Vagina (tissue), 2 donors: ENCODE results near the gene CLEC9A.

Experiments used
- POLR2A ChIP-seq, 2 donors: fragments of 450-650 bp; IDR thresholded peaks; one replicate each; pipeline ENCODE4 v1.6.1; 2017; ENCODE audit warnings: antibody characterized with exemption in 2 of 2, mild to moderate bottlenecking in 2 of 2, moderate library complexity in 2 of 2
- POLR2AphosphoS5 ChIP-seq, 2 donors: sonication (generic); formaldehyde crosslinking; IDR thresholded peaks; one replicate each; pipeline ENCODE4 v1.9.0; 2017; ENCODE audit warnings: antibody characterized with exemption in 2 of 2, mild to moderate bottlenecking in 2 of 2, low read depth in 1 of 2; ENCODE audit not compliant: insufficient read depth in 1 of 2
- TF ChIP-seq, protein P1 (sequence below), 3 experiments: fragments of 450-650 bp in 2 of 3; fragments of 200-600 bp in 1 of 3; sonication (generic) in 1 of 3; IDR thresholded peaks; one replicate each; pipeline ENCODE4 v1.5.1; 2017 to 2019; ENCODE audit warnings: antibody characterized with exemption in 3 of 3, mild to moderate bottlenecking in 2 of 3, moderate library complexity in 2 of 3

DNA sequence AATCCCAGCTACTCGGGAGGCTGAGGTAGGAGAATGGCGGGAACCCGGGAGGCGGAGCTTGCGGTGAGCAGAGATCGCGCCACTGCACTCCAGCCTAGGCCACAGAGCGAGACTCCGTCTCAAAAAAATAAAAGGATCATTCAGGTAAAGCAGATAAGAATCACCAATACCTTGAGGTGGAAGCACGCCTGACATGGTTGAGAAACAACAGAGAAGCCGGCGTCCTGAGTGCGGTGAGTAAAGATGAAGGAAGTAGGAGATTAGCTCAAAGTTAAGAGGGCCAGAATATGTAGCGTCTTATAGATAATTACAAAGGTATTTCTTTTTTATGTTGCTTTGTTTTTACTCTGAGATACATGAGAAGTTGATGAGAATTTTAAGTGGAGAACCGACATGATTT is 84.8 kb downstream of the CLEC9A start:
- no peak for TF ChIP-seq POLR2A (IDR thresholded peaks at IDR 0.05)
- no peak for TF ChIP-seq POLR2AphosphoS5 (IDR thresholded peaks at IDR 0.05; ENCODE audit: insufficient read depth in 1 of 2, low read depth in 1 of 2)
- TF ChIP-seq, protein P1, sequence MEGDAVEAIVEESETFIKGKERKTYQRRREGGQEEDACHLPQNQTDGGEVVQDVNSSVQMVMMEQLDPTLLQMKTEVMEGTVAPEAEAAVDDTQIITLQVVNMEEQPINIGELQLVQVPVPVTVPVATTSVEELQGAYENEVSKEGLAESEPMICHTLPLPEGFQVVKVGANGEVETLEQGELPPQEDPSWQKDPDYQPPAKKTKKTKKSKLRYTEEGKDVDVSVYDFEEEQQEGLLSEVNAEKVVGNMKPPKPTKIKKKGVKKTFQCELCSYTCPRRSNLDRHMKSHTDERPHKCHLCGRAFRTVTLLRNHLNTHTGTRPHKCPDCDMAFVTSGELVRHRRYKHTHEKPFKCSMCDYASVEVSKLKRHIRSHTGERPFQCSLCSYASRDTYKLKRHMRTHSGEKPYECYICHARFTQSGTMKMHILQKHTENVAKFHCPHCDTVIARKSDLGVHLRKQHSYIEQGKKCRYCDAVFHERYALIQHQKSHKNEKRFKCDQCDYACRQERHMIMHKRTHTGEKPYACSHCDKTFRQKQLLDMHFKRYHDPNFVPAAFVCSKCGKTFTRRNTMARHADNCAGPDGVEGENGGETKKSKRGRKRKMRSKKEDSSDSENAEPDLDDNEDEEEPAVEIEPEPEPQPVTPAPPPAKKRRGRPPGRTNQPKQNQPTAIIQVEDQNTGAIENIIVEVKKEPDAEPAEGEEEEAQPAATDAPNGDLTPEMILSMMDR (IDR thresholded peaks at IDR 0.05) = no peak
